ENCODE measurements around the gene BTBD3.

DNA sequence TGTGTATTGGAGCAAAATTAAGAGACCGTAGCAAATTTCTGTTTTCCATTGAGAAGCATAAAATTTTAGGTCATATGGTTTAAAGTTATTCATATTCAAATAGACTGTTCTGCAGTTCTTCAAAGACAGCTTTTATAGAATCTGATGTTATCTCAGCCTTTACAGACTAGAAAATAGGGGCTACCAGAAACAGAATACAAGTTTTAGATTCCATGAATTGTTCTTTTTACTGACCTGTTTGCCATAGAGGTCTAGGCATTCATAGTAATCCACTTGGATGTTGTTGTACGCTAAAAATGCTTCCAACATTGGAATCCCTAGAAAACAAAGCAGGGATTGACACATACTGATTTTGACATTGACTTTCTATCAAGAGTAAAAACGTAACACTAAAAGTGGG lies 47.3 kb upstream of the BTBD3 start:
- TF ChIP-seq, protein P1, sequence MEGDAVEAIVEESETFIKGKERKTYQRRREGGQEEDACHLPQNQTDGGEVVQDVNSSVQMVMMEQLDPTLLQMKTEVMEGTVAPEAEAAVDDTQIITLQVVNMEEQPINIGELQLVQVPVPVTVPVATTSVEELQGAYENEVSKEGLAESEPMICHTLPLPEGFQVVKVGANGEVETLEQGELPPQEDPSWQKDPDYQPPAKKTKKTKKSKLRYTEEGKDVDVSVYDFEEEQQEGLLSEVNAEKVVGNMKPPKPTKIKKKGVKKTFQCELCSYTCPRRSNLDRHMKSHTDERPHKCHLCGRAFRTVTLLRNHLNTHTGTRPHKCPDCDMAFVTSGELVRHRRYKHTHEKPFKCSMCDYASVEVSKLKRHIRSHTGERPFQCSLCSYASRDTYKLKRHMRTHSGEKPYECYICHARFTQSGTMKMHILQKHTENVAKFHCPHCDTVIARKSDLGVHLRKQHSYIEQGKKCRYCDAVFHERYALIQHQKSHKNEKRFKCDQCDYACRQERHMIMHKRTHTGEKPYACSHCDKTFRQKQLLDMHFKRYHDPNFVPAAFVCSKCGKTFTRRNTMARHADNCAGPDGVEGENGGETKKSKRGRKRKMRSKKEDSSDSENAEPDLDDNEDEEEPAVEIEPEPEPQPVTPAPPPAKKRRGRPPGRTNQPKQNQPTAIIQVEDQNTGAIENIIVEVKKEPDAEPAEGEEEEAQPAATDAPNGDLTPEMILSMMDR (conservative IDR thresholded peaks at IDR 0.05 in 1 of 2, IDR thresholded peaks at IDR 0.05 in 1 of 2; ENCODE audit: low read depth in 1 of 2, low read length in 2 of 2): no peak
- TF ChIP-seq EZH2 (IDR thresholded peaks at IDR 0.05; ENCODE audit: low read length, missing control alignments): no peak

Data from fibroblast of lung (primary cell).